ENCODE data around the gene RHOG.
"Not testable (repeated sequence)": the region's sequence is repeated elsewhere in the genome, so short reads cannot be mapped to it uniquely, and the experiment has no call there.

Gene RHOG

GRCh38 chr11:3834349-3834663 is 6.5 kb downstream of the RHOG start:
- DNase-seq (ENCODE audit: low read depth, low spot score) = no peak

- no peak for DNase-seq (ENCODE audit: low read depth, low spot score)
Measured at GRCh38 chr11:3833449-3833848, 7.3 kb downstream of the RHOG start.

DNA sequence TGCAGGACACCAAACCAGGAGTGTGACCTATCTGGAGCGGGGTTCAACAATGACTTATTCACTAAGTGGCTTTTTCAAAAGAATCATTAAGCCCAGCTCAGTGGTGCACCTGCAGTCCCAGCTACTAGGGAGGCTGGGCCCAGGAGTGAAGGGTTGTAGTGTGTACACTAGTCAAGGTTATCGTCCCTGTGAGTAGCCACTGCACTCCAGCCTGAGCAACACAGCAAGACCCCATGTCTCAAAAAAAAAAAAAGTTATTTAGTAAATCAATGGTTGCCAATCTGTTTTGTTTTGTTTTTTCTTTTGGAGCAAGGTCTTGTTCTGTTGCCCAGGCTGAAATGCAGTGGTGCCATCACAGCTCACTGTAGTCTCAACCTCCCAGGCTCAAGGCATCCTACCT is 7.9 kb downstream of the RHOG start:
- DNase-seq (ENCODE audit: low read depth, low spot score) = no peak

DNA sequence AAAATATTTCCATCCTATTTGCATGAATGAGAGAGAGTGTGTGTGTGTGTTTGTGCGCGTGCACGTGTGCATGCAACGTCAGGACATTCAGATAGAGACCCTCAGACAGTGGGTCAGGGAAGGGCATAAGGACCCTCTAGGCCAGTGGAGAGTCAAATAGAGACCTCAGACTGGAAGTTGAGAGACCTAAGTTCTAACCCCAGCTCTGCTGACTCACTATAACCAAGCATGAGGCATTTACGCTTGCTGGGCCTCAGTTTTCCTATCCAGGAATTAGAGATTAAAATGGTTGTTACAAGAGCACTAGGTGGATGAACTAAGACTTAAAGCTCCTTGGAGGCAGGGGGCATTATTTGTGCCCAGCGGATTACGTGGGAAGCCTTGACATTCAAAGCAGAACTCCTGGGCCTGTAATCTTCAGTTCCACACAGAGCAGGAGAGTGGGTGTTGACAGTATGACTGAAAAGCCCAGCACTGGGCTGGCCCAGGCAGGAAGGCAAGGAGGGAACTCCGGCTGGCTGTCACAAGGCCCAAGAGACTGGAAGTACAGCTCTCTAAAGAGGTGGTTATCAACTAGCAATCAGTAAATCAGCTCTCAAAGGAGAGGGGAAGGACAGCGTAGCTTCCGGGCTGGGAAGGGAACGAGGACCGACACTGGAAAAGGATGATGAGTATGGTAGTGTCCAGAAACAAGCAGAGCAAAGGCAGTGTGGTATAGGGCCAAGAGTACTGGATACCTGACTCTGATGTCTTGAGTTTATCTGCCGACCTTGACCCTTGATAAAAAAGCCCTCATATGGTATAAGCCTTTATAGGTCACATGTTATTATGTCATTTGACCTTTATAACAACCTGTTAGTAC is 9.2 kb downstream of the RHOG start:
- DNase-seq (ENCODE audit: low read depth, low spot score) = no peak

DNA sequence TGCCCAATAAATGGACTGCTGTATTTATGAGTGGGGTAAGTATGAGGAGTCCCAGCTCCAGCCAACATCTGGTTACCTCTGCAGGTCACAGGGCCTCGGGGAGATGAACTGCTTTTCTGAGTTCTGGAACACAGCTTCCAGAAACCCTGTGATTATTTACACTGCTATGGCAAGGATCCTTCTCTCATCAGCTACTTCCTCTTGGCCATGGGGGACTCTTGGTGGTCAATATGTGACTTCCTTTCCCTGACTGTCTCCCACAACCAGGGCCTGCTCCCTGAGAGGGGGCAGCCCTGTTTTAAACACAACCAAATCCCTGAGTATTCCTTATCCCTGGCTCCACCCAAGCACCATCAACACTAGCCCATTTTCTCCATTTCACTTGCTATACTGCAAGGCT is 10.0 kb downstream of the RHOG start:
- DNase-seq (ENCODE audit: low read depth, low spot score) = no peak

DNA sequence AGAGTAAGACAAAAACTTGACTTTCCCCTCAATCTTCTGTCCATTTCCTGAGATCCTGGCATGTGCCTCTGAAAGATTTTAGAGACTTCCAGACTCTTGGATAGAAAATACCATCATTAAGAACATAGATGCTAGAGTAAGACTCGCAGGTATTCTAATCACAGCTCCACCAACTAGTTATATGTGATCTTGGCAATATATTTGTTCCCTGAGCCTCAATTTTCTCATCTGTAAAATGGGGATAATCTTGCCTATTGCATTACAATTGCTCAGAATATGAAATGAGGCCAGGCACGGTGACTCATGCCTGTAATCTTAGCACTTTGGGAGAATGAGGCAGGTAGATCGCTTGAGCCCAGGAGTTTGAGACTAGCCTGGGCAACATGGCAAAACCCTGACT is 10.7 kb downstream of the RHOG start:
- no peak for DNase-seq (ENCODE audit: low read depth, low spot score)

- DNase-seq (ENCODE audit: low read depth, low spot score) = no peak
Measured at GRCh38 chr11:3827434-3828186, 13.1 kb downstream of the RHOG start.

- DNase-seq (ENCODE audit: low read depth, low spot score) = no peak
Measured at GRCh38 chr11:3826721-3827120, 14.0 kb downstream of the RHOG start.

DNA sequence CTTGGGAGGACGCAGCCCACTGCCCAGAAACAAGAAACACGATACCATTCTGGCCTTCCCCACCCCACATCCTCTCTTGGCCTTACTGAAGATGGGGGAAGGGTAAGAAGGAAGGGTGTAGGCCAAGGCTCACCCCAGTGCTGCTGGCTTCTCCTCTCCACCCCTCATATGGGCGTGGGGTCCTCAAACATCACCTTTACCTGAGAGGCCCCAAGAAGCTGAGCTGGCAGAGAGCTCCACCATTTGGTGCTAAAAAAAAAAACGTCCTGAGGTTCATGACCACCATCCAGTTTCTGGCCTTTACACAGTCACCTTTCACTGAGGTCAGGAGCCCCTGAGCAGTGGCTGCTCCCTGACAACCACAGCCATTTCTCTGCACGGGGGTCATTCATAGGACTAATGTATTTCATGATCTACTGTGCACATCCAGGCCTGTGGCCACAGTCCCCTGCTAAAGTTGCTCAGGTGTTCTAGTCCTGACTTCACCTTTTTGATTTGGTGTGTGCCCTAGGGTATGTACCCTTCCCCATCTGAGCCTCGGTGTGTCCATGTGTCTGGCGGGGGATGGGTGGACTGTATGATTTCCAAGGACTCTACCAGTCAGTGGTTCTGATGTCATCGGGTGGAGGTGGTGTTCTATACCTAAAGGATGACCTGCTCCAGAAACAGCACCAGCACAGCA is 15.1 kb downstream of the RHOG start:
- DNase-seq (ENCODE audit: low read depth, low spot score) = no peak

- DNase-seq (ENCODE audit: low read depth, low spot score) = peak; percentile 70
Measured at GRCh38 chr11:3824714-3825472, 15.9 kb downstream of the RHOG start.

- no peak for DNase-seq (ENCODE audit: low read depth, low spot score)
Measured at GRCh38 chr11:3823762-3824506, 16.8 kb downstream of the RHOG start.

DNA sequence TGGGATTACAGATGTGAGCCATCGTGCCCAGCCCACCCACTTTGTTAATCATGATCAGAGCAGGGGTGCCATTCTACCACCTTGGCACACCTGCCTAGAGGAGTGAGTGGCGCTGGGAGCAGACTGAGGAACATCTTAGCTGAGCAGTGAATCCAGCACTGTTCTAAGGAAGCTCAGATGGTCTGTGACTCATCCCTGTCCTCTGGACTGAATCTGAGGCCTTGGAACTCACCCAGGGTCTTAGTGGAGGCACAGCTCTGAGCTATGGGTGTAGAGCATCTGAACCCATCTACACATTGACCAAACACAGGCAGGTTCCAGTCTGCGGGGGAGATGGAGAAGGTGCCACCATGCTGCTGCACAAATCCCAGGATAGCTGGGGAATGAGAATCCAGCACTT is 17.5 kb downstream of the RHOG start:
- DNase-seq (ENCODE audit: low read depth, low spot score) = no peak

- no peak for DNase-seq (ENCODE audit: low read depth, low spot score)
Measured at GRCh38 chr11:3822312-3822711, 18.4 kb downstream of the RHOG start.

GRCh38 chr11:3820971-3821370 is 19.8 kb downstream of the RHOG start:
- DNase-seq (ENCODE audit: low read depth, low spot score) = no peak

DNA sequence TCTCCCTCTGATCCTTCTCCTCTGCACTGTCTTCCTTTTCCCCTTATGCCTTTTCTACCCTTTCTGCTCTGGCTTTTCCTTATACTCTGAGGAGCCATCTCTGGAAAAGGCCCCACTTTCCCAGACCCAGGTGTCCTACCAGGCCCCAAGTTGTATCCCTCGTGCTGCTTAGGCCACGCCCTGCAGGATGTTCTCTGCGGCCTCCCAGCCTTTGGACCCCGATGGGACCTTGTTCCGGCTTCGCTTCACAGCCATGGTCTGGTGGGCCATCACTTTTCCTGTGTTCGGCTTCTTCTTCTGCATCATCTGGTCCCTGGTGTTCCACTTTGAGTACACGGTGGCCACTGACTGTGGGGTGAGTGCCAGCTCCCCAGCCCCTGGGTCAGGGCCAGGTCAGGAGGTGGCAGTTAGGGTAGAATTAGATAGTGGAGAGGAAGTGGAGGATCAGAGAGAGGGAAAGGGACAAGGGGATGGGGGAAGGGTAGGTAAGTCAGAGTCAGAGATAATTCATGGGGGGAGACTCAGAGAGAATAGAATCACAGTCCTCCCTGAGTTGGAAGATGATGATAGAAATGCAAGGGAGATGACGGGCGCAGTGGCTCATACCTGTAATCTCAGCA is 23.5 kb downstream of the RHOG start:
- no peak for DNase-seq (ENCODE audit: low read depth, low spot score)

DNA sequence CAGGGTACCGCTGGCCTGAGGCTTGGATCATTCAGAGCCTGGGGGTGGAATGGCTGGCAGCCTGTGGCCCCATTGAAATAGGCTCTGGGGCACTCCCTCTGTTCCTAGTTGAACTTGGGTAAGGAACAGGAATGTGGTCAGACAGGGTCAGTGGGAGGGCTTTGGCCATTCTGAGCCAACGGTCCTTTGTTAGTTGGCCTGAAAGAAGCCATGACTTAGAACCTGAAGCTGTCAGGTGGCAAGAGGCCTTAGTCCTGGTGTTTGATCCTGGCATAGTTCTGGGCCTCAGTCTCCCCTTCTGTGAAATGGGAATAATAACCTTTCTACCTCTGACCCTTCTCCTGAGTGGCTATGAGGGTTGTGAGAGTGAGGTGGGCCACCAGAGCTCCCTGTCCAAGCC is 24.1 kb downstream of the RHOG start:
- no peak for DNase-seq (ENCODE audit: low read depth, low spot score)

- DNase-seq (ENCODE audit: low read depth, low spot score) = no peak
Measured at GRCh38 chr11:3815845-3816244, 24.9 kb downstream of the RHOG start.

DNA sequence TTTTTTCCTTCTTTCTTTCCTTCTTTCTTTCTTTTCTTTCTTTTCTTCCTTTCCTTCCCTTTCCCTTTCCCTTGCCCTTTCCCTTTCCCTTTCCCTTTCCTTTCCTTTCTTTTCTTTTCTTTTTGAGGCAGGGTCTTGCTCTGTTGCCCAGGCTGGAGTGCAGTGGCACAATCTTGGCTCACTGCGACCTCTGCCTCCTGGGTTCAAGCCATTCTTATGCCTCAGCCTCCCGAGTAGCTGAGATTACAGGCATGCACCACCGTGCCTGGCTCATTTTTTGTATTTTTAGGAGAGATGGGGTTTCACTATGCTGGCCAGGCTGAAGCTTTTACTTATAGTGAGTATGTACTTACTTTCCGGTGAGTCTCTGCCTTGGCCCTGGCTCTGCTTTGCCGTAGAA is 25.9 kb downstream of the RHOG start:
- DNase-seq (ENCODE audit: low read depth, low spot score) = not testable (repeated sequence)

DNA sequence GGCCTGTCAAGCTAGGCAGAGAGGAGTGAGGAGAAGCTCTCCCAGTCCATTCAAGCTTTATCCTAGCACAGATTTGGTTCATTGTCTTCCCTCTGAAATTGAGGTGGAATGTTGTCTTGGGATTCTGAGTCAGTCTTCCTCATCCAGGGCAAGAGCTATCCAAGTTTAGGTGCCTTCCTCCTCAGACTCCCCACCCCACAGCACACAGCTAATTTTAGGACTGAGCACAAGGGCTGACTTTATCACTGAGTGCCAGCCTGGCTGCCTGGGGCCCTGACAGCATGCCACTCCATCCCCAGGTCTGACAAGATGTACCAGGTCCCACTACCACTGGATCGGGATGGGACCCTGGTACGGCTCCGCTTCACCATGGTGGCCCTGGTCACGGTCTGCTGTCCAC is 29.8 kb downstream of the RHOG start:
- DNase-seq (ENCODE audit: low read depth, low spot score) = no peak

DNA sequence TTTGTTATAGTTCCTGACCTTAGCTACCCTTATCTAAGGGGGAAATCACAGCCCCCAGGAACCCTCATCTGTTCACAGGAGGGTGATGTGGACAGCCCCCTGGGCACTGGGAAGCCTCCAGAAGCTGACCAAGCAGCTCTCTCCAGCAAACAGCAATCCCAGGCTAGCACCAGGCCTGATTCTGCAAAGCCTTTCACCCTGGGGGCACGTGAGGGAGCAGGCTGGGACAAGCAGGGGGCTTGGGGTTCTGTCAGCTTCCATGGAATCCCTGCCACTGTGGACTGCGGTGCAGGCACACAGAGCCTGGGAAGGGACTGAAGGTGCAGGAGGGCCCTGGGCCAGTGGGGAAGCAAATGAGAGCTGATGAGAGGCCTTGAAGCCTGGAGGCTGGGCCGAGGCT is 30.3 kb downstream of the RHOG start:
- no peak for DNase-seq (ENCODE audit: low read depth, low spot score)

- DNase-seq (ENCODE audit: low read depth, low spot score) = no peak
Measured at GRCh38 chr11:3809624-3809928, 31.2 kb downstream of the RHOG start.
